ENCODE measurements around the gene BICDL2. TPM values are rescaled to one million over a fixed set of nuclear protein-coding genes. Genes with fewer than 3 reads are reported as not detected.

The BICDL2 gene
- total and polyA plus RNA-seq, 2 of the 8 experiments (the other 6 are each of a cell fraction or from before 2014, with no cell fraction given): 7.3 to 15.9 TPM

DNA sequence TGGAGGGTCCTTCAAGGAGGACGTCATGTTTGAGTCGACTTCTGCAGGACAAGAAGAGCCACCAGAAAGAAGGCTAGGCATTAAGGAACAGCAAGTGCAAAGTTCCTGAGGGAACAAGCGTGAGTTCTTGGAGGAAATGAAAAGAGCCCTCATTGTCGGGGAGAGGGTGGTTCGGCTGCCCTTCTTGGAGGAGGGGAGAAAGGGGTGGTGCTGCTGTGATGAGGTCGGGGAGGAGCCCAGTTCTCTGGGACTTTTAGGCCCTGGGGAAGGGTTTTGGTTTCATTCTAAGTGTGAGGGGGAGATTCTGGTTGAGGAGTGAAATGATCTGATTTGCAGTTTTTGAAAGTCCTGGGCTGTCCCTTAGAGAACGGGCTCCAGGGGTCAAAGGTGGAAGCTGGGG is 4.1 kb downstream of the BICDL2 start (continued):
- TF ChIP-seq EP300 (IDR thresholded peaks at IDR 0.05; ENCODE audit: borderline replicate concordance in 1 of 2, low read depth in 2 of 2, low read length in 2 of 2) (no peak), CBX8 (IDR thresholded peaks at IDR 0.05; ENCODE audit: borderline replicate concordance, low read depth, low read length) (no peak), PHF8 (conservative IDR thresholded peaks at IDR 0.05; ENCODE audit: low read depth, low read length) (no peak), TBP (IDR thresholded peaks at IDR 0.05; ENCODE audit: low read depth, low read length) (no peak), CBX5 (IDR thresholded peaks at IDR 0.05; ENCODE audit: low read depth, low read length) (no peak), EZH2 (IDR thresholded peaks at IDR 0.05; ENCODE audit: low read depth, low read length, severe bottlenecking) (no peak)
- TF ChIP-seq, protein P1, sequence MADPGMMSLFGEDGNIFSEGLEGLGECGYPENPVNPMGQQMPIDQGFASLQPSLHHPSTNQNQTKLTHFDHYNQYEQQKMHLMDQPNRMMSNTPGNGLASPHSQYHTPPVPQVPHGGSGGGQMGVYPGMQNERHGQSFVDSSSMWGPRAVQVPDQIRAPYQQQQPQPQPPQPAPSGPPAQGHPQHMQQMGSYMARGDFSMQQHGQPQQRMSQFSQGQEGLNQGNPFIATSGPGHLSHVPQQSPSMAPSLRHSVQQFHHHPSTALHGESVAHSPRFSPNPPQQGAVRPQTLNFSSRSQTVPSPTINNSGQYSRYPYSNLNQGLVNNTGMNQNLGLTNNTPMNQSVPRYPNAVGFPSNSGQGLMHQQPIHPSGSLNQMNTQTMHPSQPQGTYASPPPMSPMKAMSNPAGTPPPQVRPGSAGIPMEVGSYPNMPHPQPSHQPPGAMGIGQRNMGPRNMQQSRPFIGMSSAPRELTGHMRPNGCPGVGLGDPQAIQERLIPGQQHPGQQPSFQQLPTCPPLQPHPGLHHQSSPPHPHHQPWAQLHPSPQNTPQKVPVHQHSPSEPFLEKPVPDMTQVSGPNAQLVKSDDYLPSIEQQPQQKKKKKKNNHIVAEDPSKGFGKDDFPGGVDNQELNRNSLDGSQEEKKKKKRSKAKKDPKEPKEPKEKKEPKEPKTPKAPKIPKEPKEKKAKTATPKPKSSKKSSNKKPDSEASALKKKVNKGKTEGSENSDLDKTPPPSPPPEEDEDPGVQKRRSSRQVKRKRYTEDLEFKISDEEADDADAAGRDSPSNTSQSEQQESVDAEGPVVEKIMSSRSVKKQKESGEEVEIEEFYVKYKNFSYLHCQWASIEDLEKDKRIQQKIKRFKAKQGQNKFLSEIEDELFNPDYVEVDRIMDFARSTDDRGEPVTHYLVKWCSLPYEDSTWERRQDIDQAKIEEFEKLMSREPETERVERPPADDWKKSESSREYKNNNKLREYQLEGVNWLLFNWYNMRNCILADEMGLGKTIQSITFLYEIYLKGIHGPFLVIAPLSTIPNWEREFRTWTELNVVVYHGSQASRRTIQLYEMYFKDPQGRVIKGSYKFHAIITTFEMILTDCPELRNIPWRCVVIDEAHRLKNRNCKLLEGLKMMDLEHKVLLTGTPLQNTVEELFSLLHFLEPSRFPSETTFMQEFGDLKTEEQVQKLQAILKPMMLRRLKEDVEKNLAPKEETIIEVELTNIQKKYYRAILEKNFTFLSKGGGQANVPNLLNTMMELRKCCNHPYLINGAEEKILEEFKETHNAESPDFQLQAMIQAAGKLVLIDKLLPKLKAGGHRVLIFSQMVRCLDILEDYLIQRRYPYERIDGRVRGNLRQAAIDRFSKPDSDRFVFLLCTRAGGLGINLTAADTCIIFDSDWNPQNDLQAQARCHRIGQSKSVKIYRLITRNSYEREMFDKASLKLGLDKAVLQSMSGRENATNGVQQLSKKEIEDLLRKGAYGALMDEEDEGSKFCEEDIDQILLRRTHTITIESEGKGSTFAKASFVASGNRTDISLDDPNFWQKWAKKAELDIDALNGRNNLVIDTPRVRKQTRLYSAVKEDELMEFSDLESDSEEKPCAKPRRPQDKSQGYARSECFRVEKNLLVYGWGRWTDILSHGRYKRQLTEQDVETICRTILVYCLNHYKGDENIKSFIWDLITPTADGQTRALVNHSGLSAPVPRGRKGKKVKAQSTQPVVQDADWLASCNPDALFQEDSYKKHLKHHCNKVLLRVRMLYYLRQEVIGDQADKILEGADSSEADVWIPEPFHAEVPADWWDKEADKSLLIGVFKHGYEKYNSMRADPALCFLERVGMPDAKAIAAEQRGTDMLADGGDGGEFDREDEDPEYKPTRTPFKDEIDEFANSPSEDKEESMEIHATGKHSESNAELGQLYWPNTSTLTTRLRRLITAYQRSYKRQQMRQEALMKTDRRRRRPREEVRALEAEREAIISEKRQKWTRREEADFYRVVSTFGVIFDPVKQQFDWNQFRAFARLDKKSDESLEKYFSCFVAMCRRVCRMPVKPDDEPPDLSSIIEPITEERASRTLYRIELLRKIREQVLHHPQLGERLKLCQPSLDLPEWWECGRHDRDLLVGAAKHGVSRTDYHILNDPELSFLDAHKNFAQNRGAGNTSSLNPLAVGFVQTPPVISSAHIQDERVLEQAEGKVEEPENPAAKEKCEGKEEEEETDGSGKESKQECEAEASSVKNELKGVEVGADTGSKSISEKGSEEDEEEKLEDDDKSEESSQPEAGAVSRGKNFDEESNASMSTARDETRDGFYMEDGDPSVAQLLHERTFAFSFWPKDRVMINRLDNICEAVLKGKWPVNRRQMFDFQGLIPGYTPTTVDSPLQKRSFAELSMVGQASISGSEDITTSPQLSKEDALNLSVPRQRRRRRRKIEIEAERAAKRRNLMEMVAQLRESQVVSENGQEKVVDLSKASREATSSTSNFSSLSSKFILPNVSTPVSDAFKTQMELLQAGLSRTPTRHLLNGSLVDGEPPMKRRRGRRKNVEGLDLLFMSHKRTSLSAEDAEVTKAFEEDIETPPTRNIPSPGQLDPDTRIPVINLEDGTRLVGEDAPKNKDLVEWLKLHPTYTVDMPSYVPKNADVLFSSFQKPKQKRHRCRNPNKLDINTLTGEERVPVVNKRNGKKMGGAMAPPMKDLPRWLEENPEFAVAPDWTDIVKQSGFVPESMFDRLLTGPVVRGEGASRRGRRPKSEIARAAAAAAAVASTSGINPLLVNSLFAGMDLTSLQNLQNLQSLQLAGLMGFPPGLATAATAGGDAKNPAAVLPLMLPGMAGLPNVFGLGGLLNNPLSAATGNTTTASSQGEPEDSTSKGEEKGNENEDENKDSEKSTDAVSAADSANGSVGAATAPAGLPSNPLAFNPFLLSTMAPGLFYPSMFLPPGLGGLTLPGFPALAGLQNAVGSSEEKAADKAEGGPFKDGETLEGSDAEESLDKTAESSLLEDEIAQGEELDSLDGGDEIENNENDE (IDR thresholded peaks at IDR 0.05; ENCODE audit: insufficient replicate concordance, low read length): no peak

Data from H1 (cell line).